GM23338 (cell line): ENCODE data around the gene ABCD2. TPM values are rescaled to one million over a fixed set of nuclear protein-coding genes. Genes with fewer than 3 reads are reported as not detected.

Experiments
- ATAC-seq: fragments of 200-7000 bp; cut with Tn5 transposase; 3 replicates; pipeline ENCODE4 v1.9.1; 2020
- DNase-seq: peaks from one replicate; pipeline ENCODE4 v3.0.0-alpha.2; 2015; ENCODE audit warnings: low spot score
- H2AFZ ChIP-seq: fragments of 200-600 bp; sonication (generic); 2 replicates; pipeline ENCODE4 v1.8.0; 2016; ENCODE audit warnings: antibody characterized with exemption, mild to moderate bottlenecking, moderate library complexity
- H3F3A ChIP-seq: fragments of 200-600 bp; sonication (generic); replicated peaks from 2 replicates; pipeline ENCODE4 v1.8.0; 2017; ENCODE audit warnings: antibody characterized with exemption, mixed run types, low read depth
- H3K27ac ChIP-seq: fragments of 200-600 bp; sonication (generic); 2 replicates; pipeline ENCODE4 v1.6.1; 2016; ENCODE audit warnings: low read depth
- H3K27me3 ChIP-seq: fragments of 200-600 bp; sonication (generic); 2 replicates; pipeline ENCODE4 v1.8.0; 2016; ENCODE audit warnings: mild to moderate bottlenecking, mixed run types, moderate library complexity; ENCODE audit not compliant: insufficient read depth
- H3K36me3 ChIP-seq: fragments of 200-600 bp; sonication (generic); 2 replicates; pipeline ENCODE4 v1.8.0; 2016; ENCODE audit warnings: mild to moderate bottlenecking; ENCODE audit not compliant: insufficient read depth
- H3K4me1 ChIP-seq: fragments of 200-600 bp; sonication (generic); 2 replicates; pipeline ENCODE4 v1.8.0; 2016; ENCODE audit warnings: mild to moderate bottlenecking, moderate library complexity; ENCODE audit not compliant: insufficient read depth
- H3K4me2 ChIP-seq: fragments of 200-600 bp; sonication (generic); 2 replicates; pipeline ENCODE4 v1.7.1; 2017; ENCODE audit warnings: mixed run types
- H3K4me3 ChIP-seq: fragments of 200-600 bp; sonication (generic); 2 replicates; pipeline ENCODE4 v1.6.1; 2016; ENCODE audit warnings: mixed run types
- H3K79me2 ChIP-seq: fragments of 200-600 bp; sonication (generic); replicated peaks from 2 replicates; pipeline ENCODE4 v1.8.0; 2017; ENCODE audit warnings: mild to moderate bottlenecking; ENCODE audit not compliant: insufficient read depth
- H3K9me2 ChIP-seq: fragments of 200-600 bp; sonication (generic); 2 replicates; pipeline ENCODE4 v1.8.0; 2017; ENCODE audit not compliant: insufficient read depth
- H4K20me1 ChIP-seq: fragments of 200-600 bp; sonication (generic); replicated peaks from 2 replicates; pipeline ENCODE4 v1.8.0; 2017; ENCODE audit warnings: mild to moderate bottlenecking; ENCODE audit not compliant: insufficient read depth
- H3K27ac Mint-ChIP-seq: 2 replicates; pipeline ENCODE4 v1.8.0; 2020; ENCODE audit warnings: inconsistent platforms, mild to moderate bottlenecking, moderate library complexity, mixed read lengths
- H3K27me3 Mint-ChIP-seq: 3 replicates; pipeline ENCODE4 v1.8.0; 2022; ENCODE audit warnings: low read depth, mild to moderate bottlenecking, moderate library complexity, mixed read lengths, inconsistent platforms; ENCODE audit not compliant: insufficient read depth, poor library complexity
- H3K36me3 Mint-ChIP-seq: 3 replicates; pipeline ENCODE4 v1.8.0; 2021; ENCODE audit warnings: low read depth, mild to moderate bottlenecking, inconsistent platforms, moderate library complexity, mixed read lengths
- H3K4me1 Mint-ChIP-seq: 3 replicates; pipeline ENCODE4 v1.8.0; 2020; ENCODE audit warnings: mild to moderate bottlenecking, inconsistent platforms, mixed read lengths
- H3K4me3 Mint-ChIP-seq: 3 replicates; pipeline ENCODE4 v1.8.0; 2021; ENCODE audit warnings: moderate library complexity, mild to moderate bottlenecking, inconsistent platforms, mixed read lengths
- H3K9me3 Mint-ChIP-seq: 3 replicates; pipeline ENCODE4 v1.8.0; 2020; ENCODE audit warnings: moderate library complexity, mild to moderate bottlenecking, inconsistent platforms, mixed read lengths
- CREB1 ChIP-seq: fragments of 250-450 bp; sonication (Bioruptor Pico); IDR thresholded peaks from 2 replicates; pipeline ENCODE4 v1.5.0; 2020; ENCODE audit warnings: low read depth, mild to moderate bottlenecking, moderate library complexity
- EZH2 ChIP-seq: fragments of 200-600 bp; sonication (generic); IDR thresholded peaks from one replicate; pipeline ENCODE4 v1.8.0; 2017; ENCODE audit warnings: antibody characterized with exemption, mild to moderate bottlenecking, low read depth; ENCODE audit not compliant: unreplicated experiment
- EZH2phosphoT487 ChIP-seq: fragments of 200-600 bp; sonication (generic); IDR thresholded peaks from one replicate; pipeline ENCODE4 v1.8.1; 2018; ENCODE audit warnings: antibody characterized with exemption; ENCODE audit not compliant: unreplicated experiment
- JUNB ChIP-seq: IDR thresholded peaks from one replicate; pipeline ENCODE4 v1.6.1; 2016; ENCODE audit warnings: antibody characterized with exemption; ENCODE audit not compliant: unreplicated experiment
- NANOG ChIP-seq: IDR thresholded peaks from 2 replicates; pipeline ENCODE4 v1.6.1; 2016; ENCODE audit warnings: antibody characterized with exemption, borderline replicate concordance
- POLR2AphosphoS5 ChIP-seq: IDR thresholded peaks from 2 replicates; pipeline ENCODE4 v1.6.1; 2016; ENCODE audit warnings: antibody characterized with exemption, low read depth
- STAT1 ChIP-seq: IDR thresholded peaks from one replicate; pipeline ENCODE4 v1.6.1; 2016; ENCODE audit warnings: antibody characterized with exemption; ENCODE audit not compliant: unreplicated experiment
- ZNF114 ChIP-seq: fragments of 250-450 bp; sonication (Bioruptor Pico); IDR thresholded peaks from 2 replicates; pipeline ENCODE4 v1.5.0; 2020; ENCODE audit warnings: mild to moderate bottlenecking, moderate library complexity
- ZNF331 ChIP-seq: fragments of 250-450 bp; sonication (Bioruptor Pico); IDR thresholded peaks from 2 replicates; pipeline ENCODE4 v1.5.0; 2020; ENCODE audit warnings: low read depth, mild to moderate bottlenecking, moderate library complexity
- polyA plus RNA-seq: library from polyadenylated mRNA; unstranded; fragments of >200 nt; fragmentation: Nextera tagmentation; extraction: Ambion mirVana; gene quantifications from 2 replicates; pipeline ENCODE4 v1.2.1, GENCODE V29; 2016
- total RNA-seq: library from RNA; depleted of rRNA; stranded (reverse); fragments of >200 nt; shearing (Covaris generic); gene quantifications from 2 replicates; pipeline ENCODE4 v1.2.3, GENCODE V29; 2014
- TF ChIP-seq, protein P1 (sequence below): IDR thresholded peaks from 2 replicates; pipeline ENCODE4 v1.6.1; 2016; ENCODE audit warnings: antibody characterized with exemption
- TF ChIP-seq, protein P2 (sequence below): fragments of 250-450 bp; sonication (Bioruptor Pico); IDR thresholded peaks from 2 replicates; pipeline ENCODE4 v1.5.0; 2020; ENCODE audit warnings: mild to moderate bottlenecking, moderate library complexity
- TF ChIP-seq, protein P3 (sequence below), 2 experiments: fragments of 200-600 bp in 1 of 2; sonication (generic) in 1 of 2; conservative IDR thresholded peaks; 2 replicates each; pipeline versions ENCODE4 v1.5.1 to v1.6.1; 2016 to 2017; ENCODE audit warnings: antibody characterized with exemption in 2 of 2, low read depth in 2 of 2, mild to moderate bottlenecking in 2 of 2, moderate library complexity in 1 of 2
- TF ChIP-seq, protein P4 (sequence below): IDR thresholded peaks from one replicate; pipeline ENCODE4 v1.6.1; 2018; ENCODE audit warnings: antibody characterized with exemption; ENCODE audit not compliant: unreplicated experiment

Gene ABCD2
- total and polyA plus RNA-seq, 2 experiments from 2014 or later: not detected

DNA sequence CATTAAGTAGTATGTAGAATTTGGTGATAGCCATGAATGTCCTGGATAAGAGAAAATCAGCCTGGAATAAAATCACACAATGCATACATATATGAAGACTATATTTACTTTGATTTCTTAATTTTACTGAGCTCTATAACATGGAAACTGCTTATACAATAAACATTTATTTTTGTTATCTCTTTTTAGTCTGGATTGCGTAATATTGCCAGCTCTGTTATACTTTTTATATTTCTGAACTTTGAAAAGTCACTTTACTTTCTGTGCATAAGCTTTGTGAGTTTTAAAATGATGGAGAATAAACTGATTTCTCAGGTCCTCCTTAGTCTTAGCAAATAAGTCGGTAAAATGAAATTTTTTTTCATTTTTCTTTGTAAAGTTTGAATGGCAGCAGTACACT is 19.2 kb upstream of the ABCD2 start:
- ATAC-seq (no peak), DNase-seq (no peak)
- no peaks in the 10 kb centered on the region for H3K36me3 ChIP-seq
- Mint-ChIP-seq H3K4me3 (no peak overlapping the region), H3K36me3 (no peaks in the 10 kb centered on the region), H3K9me3 (no peaks in the 10 kb centered on the region), H3K27me3 (peaks cover 2% of the 10 kb centered on the region), H3K4me1 (no peaks in the 10 kb centered on the region), H3K27ac (no peak overlapping the region)
- no peak for TF ChIP-seq STAT1
- no peak for TF ChIP-seq ZNF114 (CRISPR knock-in tag)
- TF ChIP-seq NANOG: no peak
- no peak for TF ChIP-seq JUNB
- TF ChIP-seq, protein P1, sequence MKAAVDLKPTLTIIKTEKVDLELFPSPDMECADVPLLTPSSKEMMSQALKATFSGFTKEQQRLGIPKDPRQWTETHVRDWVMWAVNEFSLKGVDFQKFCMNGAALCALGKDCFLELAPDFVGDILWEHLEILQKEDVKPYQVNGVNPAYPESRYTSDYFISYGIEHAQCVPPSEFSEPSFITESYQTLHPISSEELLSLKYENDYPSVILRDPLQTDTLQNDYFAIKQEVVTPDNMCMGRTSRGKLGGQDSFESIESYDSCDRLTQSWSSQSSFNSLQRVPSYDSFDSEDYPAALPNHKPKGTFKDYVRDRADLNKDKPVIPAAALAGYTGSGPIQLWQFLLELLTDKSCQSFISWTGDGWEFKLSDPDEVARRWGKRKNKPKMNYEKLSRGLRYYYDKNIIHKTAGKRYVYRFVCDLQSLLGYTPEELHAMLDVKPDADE: no peak
- TF ChIP-seq EZH2: no peak
- TF ChIP-seq, protein P2, sequence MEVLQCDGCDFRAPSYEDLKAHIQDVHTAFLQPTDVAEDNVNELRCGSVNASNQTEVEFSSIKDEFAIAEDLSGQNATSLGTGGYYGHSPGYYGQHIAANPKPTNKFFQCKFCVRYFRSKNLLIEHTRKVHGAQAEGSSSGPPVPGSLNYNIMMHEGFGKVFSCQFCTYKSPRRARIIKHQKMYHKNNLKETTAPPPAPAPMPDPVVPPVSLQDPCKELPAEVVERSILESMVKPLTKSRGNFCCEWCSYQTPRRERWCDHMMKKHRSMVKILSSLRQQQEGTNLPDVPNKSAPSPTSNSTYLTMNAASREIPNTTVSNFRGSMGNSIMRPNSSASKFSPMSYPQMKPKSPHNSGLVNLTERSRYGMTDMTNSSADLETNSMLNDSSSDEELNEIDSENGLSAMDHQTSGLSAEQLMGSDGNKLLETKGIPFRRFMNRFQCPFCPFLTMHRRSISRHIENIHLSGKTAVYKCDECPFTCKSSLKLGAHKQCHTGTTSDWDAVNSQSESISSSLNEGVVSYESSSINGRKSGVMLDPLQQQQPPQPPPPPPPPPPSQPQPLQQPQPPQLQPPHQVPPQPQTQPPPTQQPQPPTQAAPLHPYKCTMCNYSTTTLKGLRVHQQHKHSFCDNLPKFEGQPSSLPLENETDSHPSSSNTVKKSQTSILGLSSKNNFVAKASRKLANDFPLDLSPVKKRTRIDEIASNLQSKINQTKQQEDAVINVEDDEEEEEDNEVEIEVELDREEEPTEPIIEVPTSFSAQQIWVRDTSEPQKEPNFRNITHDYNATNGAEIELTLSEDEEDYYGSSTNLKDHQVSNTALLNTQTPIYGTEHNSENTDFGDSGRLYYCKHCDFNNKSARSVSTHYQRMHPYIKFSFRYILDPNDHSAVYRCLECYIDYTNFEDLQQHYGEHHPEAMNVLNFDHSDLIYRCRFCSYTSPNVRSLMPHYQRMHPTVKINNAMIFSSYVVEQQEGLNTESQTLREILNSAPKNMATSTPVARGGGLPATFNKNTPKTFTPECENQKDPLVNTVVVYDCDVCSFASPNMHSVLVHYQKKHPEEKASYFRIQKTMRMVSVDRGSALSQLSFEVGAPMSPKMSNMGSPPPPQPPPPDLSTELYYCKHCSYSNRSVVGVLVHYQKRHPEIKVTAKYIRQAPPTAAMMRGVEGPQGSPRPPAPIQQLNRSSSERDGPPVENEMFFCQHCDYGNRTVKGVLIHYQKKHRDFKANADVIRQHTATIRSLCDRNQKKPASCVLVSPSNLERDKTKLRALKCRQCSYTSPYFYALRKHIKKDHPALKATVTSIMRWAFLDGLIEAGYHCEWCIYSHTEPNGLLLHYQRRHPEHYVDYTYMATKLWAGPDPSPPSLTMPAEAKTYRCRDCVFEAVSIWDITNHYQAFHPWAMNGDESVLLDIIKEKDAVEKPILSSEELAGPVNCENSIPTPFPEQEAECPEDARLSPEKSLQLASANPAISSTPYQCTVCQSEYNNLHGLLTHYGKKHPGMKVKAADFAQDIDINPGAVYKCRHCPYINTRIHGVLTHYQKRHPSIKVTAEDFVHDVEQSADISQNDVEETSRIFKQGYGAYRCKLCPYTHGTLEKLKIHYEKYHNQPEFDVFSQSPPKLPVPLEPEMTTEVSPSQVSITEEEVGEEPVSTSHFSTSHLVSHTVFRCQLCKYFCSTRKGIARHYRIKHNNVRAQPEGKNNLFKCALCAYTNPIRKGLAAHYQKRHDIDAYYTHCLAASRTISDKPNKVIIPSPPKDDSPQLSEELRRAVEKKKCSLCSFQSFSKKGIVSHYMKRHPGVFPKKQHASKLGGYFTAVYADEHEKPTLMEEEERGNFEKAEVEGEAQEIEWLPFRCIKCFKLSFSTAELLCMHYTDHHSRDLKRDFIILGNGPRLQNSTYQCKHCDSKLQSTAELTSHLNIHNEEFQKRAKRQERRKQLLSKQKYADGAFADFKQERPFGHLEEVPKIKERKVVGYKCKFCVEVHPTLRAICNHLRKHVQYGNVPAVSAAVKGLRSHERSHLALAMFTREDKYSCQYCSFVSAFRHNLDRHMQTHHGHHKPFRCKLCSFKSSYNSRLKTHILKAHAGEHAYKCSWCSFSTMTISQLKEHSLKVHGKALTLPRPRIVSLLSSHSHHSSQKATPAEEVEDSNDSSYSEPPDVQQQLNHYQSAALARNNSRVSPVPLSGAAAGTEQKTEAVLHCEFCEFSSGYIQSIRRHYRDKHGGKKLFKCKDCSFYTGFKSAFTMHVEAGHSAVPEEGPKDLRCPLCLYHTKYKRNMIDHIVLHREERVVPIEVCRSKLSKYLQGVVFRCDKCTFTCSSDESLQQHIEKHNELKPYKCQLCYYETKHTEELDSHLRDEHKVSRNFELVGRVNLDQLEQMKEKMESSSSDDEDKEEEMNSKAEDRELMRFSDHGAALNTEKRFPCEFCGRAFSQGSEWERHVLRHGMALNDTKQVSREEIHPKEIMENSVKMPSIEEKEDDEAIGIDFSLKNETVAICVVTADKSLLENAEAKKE (CRISPR knock-in tag): no peak
- no peak for TF ChIP-seq POLR2AphosphoS5
- TF ChIP-seq CREB1 (CRISPR knock-in tag): no peak
- TF ChIP-seq ZNF331: no peak
- TF ChIP-seq, protein P3, sequence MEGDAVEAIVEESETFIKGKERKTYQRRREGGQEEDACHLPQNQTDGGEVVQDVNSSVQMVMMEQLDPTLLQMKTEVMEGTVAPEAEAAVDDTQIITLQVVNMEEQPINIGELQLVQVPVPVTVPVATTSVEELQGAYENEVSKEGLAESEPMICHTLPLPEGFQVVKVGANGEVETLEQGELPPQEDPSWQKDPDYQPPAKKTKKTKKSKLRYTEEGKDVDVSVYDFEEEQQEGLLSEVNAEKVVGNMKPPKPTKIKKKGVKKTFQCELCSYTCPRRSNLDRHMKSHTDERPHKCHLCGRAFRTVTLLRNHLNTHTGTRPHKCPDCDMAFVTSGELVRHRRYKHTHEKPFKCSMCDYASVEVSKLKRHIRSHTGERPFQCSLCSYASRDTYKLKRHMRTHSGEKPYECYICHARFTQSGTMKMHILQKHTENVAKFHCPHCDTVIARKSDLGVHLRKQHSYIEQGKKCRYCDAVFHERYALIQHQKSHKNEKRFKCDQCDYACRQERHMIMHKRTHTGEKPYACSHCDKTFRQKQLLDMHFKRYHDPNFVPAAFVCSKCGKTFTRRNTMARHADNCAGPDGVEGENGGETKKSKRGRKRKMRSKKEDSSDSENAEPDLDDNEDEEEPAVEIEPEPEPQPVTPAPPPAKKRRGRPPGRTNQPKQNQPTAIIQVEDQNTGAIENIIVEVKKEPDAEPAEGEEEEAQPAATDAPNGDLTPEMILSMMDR (conservative IDR thresholded peaks at IDR 0.05; ENCODE audit: low read depth in 2 of 2): no peak
- no peak for TF ChIP-seq EZH2phosphoT487
- TF ChIP-seq, protein P4, sequence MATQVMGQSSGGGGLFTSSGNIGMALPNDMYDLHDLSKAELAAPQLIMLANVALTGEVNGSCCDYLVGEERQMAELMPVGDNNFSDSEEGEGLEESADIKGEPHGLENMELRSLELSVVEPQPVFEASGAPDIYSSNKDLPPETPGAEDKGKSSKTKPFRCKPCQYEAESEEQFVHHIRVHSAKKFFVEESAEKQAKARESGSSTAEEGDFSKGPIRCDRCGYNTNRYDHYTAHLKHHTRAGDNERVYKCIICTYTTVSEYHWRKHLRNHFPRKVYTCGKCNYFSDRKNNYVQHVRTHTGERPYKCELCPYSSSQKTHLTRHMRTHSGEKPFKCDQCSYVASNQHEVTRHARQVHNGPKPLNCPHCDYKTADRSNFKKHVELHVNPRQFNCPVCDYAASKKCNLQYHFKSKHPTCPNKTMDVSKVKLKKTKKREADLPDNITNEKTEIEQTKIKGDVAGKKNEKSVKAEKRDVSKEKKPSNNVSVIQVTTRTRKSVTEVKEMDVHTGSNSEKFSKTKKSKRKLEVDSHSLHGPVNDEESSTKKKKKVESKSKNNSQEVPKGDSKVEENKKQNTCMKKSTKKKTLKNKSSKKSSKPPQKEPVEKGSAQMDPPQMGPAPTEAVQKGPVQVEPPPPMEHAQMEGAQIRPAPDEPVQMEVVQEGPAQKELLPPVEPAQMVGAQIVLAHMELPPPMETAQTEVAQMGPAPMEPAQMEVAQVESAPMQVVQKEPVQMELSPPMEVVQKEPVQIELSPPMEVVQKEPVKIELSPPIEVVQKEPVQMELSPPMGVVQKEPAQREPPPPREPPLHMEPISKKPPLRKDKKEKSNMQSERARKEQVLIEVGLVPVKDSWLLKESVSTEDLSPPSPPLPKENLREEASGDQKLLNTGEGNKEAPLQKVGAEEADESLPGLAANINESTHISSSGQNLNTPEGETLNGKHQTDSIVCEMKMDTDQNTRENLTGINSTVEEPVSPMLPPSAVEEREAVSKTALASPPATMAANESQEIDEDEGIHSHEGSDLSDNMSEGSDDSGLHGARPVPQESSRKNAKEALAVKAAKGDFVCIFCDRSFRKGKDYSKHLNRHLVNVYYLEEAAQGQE: no peak
- no peaks in the 10 kb centered on the region for H3K27me3 ChIP-seq
- H3K79me2 ChIP-seq: no peaks in the 10 kb centered on the region
- no peaks in the 10 kb centered on the region for H4K20me1 ChIP-seq
- no peaks in the 10 kb centered on the region for H3K4me1 ChIP-seq
- H3F3A ChIP-seq: no peaks in the 10 kb centered on the region
- H3K9me2 ChIP-seq: no peaks in the 10 kb centered on the region
- H3K4me2 ChIP-seq: no peak overlapping the region
- H3K4me3 ChIP-seq: no peak overlapping the region
- no peak overlapping the region for H3K27ac ChIP-seq
- H2AFZ ChIP-seq: no peak overlapping the region
